ENCODE results near the gene AFF4. TPM values are rescaled to one million over a fixed set of nuclear protein-coding genes. Genes with fewer than 3 reads are reported as not detected.

AFF4 gene
- total and polyA plus RNA-seq, 12 donors: 9.7 to 158 (median 83.0) TPM

DNA sequence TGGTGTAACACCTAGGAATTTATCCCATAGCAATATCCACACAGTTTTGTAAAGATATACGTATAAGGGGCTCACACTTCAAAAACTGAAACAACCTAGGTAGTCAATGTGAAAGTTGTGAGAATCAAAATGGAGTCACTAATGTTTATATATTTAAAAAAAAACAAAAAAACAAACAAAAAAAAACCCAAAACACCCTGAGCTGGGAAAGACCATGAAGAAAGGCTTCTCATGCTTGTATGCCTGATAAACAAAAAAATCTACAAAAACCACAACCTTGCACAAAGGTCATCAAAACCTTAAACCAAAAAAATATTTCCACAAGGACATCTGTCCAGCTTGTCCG, 35.4 kb downstream of the AFF4 start:
- intact Hi-C loops (cut with DNase I): no loop called here
- TF ChIP-seq, protein P1, sequence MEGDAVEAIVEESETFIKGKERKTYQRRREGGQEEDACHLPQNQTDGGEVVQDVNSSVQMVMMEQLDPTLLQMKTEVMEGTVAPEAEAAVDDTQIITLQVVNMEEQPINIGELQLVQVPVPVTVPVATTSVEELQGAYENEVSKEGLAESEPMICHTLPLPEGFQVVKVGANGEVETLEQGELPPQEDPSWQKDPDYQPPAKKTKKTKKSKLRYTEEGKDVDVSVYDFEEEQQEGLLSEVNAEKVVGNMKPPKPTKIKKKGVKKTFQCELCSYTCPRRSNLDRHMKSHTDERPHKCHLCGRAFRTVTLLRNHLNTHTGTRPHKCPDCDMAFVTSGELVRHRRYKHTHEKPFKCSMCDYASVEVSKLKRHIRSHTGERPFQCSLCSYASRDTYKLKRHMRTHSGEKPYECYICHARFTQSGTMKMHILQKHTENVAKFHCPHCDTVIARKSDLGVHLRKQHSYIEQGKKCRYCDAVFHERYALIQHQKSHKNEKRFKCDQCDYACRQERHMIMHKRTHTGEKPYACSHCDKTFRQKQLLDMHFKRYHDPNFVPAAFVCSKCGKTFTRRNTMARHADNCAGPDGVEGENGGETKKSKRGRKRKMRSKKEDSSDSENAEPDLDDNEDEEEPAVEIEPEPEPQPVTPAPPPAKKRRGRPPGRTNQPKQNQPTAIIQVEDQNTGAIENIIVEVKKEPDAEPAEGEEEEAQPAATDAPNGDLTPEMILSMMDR (IDR thresholded peaks at IDR 0.05): no peak
- no peak for TF ChIP-seq POLR2A (IDR thresholded peaks at IDR 0.05)
- Histone ChIP-seq H3K4me1 (replicated peaks in 1 of 2) (peaks cover 26 to 44% of the 10 kb centered on the region in 2 donors), H3K27ac (peak overlapping the region in 3 of 5 donors; percentile 28 to 66 (median 49)), H3K36me3 (replicated peaks in 1 of 2) (peaks cover 0 to 51% of the 10 kb centered on the region in 2 donors), H3K4me3 (no peak overlapping the region), H3K27me3 (no peaks in the 10 kb centered on the region), H3K9me3 (replicated peaks in 1 of 3) (no peaks in the 10 kb centered on the region)
- DNase-seq: no peak
- 40 to 61% (median 50%) methylated on average over 2 of the region's 2 CpGs for WGBS, 4 donors

DNA sequence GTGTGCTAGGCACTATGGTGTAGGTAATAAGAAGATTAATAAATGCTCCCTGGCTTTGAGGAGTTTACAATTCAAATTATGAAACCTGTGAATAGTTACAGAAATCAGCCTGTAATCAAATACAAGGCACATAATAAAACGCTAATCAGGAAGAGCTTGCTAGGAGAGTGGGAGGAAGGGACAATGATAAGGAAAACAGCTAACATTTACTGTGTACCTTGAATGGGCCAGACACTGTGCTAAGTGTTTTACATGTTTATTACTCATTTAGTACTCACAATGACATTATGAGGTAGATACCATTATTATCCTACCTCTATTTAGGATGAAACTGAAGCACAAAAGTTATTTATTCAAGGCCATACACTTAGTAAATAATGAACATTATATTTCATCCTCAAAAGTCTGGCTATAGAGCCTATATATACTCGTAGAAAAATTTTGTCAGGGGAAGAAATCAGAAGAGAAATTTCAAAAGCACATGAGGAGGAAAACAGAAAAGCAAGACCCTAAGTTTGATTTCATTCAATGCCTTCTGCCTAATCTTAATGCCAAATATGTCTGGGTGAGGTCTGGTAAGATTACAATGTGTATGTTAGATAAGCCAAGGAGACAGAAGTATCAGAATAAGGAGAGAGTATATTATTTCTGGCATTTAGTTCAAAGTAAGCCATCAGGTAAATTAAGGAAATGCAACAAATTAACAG, 35.9 kb downstream of the AFF4 start:
- peak overlapping the region in 3 of 5 donors; percentile 28 to 66 (median 49) for H3K27ac ChIP-seq
- H3K9me3 ChIP-seq (replicated peaks in 1 of 3): no peaks in the 10 kb centered on the region
- peaks cover 21 to 39% of the 10 kb centered on the region in 2 donors for H3K4me1 ChIP-seq (replicated peaks in 1 of 2)
- WGBS, 4 donors: 38 to 50% (median 45%) methylated on average over 2 of the region's 2 CpGs
- DNase-seq: no peak
- H3K4me3 ChIP-seq: no peak overlapping the region
- TF ChIP-seq, protein P1 (IDR thresholded peaks at IDR 0.05): no peak
- TF ChIP-seq POLR2A (IDR thresholded peaks at IDR 0.05): no peak
- H3K36me3 ChIP-seq (replicated peaks in 1 of 2): peaks cover 0 to 52% of the 10 kb centered on the region in 2 donors
- no peaks in the 10 kb centered on the region for H3K27me3 ChIP-seq
- intact Hi-C loops (cut with DNase I): no loop called here

DNA sequence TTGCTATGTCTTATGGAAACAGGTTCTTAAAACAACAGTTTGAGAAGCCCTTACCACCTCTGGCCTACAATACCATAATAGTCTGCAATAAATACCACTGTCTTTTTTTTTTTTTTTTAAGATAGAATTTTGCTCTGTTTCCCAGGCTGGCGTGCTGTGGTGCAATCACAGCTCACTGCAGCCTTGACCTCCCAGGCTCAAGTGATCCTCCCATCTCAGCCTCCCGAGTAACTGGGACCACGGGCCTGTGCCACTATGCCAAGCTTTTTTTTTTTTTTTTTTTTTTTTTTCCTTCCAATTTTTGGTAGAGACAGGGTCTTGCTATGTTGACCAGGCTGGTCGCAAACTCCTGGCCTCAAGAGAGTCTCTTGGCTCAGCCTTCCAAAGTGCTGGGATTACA, 37.0 kb downstream of the AFF4 start:
- Histone ChIP-seq H3K36me3 (replicated peaks in 1 of 2) (peaks cover 0 to 56% of the 10 kb centered on the region in 2 donors), H3K27ac (peak overlapping the region in 2 of 5 donors; percentile 28 to 66), H3K4me1 (replicated peaks in 1 of 2) (peaks cover 14 to 37% of the 10 kb centered on the region in 2 donors), H3K27me3 (no peaks in the 10 kb centered on the region), H3K4me3 (no peak overlapping the region), H3K9me3 (replicated peaks in 1 of 3) (no peaks in the 10 kb centered on the region)
- 56 to 63% (median 62%) methylated on average over 4 of the region's 4 CpGs for WGBS, 4 donors
- DNase-seq: peak in 2 of 7 donors; percentile 27 to 51
- intact Hi-C loops (cut with DNase I): no loop called here
- TF ChIP-seq, protein P1 (IDR thresholded peaks at IDR 0.05): no peak
- TF ChIP-seq POLR2A (IDR thresholded peaks at IDR 0.05): no peak

DNA sequence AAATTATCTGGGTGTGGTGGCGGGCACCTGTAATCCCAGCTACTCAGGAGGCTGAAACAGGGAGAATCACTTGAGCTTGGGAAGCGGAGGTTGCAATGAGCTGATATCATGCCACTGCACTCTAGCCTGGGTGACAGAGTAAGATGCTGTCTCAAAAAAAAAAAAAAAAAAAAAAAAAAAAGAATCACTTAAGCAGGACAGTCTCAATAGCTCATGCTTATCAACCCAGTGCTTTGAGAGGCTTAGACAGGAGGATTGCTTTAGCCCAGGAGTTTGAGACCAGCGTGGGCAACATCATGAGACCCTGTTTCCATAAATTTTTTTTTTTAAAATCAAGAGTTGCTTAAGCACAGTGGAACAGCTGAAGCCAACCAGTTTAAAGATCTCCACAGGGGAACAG, 47.3 kb downstream of the AFF4 start:
- WGBS, 4 donors: 95 to 96% (median 96%) methylated on average over 3 of the region's 3 CpGs

More for the DNA sequence above, 47.3 kb downstream of the AFF4 start:
- H3K36me3 ChIP-seq (replicated peaks in 1 of 2): peaks cover 0 to 32% of the 10 kb centered on the region in 2 donors
- TF ChIP-seq POLR2A (IDR thresholded peaks at IDR 0.05): no peak
- TF ChIP-seq, protein P1 (IDR thresholded peaks at IDR 0.05): no peak
- no peaks in the 10 kb centered on the region for H3K27me3 ChIP-seq
- no peak overlapping the region for H3K4me3 ChIP-seq
- H3K9me3 ChIP-seq (replicated peaks in 1 of 3): no peaks in the 10 kb centered on the region
- intact Hi-C loops (cut with DNase I): no loop called here
- H3K27ac ChIP-seq: no peak overlapping the region
- H3K4me1 ChIP-seq (replicated peaks in 1 of 2): no peaks in the 10 kb centered on the region
- no peak for DNase-seq
